BE2C (cell line): Measurements from ENCODE around the gene KCNT2.

Source experiments
- DNase-seq: peaks from one replicate; pipeline ENCODE4 v3.0.0-alpha.2; 2020
- H3K27me3 ChIP-seq: fragments of 250-450 bp; sonication (Bioruptor Pico); 2 replicates; pipeline ENCODE4 v1.5.1; 2020; ENCODE audit warnings: mild to moderate bottlenecking
- H3K36me3 ChIP-seq: fragments of 250-450 bp; sonication (Bioruptor Pico); 2 replicates; pipeline ENCODE4 v1.5.1; 2020; ENCODE audit warnings: mild to moderate bottlenecking
- H3K4me1 ChIP-seq: fragments of 250-450 bp; sonication (Bioruptor Pico); 2 replicates; pipeline ENCODE4 v1.5.1; 2020
- H3K4me3 ChIP-seq: 2 replicates; pipeline ENCODE4 v1.5.1; 2011; ENCODE audit warnings: low read depth, low read length
- H3K9me3 ChIP-seq: fragments of 250-450 bp; sonication (Bioruptor Pico); 2 replicates; pipeline ENCODE4 v1.5.1; 2020
- TF ChIP-seq, protein P1 (sequence below): IDR thresholded peaks from 2 replicates; pipeline ENCODE4 v1.5.1; 2012; ENCODE audit warnings: mild to moderate bottlenecking, low read depth, low read length

The KCNT2 gene

DNA sequence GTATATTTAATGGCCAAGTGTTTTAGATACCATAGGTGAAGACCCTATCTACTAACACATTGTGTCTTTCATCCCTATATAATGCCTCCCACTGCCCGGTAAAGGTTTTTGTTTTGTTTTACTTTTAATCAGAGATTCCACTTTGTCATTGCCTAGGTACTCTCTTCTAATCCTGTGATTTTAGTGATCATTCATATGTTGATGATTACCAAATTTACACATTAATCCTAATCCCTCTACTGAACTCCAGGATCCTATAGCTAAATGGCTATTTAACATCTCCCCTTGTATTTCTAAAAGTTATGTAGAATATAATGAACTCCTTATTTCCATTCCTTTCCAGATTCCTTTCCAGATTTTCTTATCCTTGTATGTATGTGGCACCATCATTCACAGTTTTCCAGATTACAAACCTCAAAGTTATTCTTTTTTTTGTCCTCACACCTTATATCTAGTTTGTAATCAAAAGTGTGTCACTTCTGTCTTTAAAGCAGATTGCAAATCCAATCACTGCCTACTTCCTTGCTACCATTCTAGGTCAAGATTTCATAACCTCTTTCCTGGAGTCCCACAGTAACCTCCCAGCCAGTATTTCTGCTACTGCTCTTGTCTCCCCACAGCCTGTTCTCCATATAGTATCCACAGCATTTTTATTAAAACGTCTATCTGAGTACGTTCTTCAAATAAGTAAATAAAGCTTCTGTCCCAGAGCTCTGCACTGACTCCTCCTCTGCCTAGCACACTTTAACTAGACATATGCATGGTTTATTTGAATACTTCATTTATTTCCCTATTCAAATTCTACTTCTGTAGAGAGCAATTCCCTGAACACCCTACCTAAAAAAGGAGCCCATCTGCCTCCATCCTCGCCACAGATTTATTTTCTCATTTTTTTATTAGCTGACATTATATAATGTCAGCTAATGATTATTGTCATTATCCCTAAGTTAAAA, 157.8 kb downstream of the KCNT2 start:
- DNase-seq, result no peak
- peaks cover 8% of the 10 kb centered on the region for H3K4me1 ChIP-seq

DNA sequence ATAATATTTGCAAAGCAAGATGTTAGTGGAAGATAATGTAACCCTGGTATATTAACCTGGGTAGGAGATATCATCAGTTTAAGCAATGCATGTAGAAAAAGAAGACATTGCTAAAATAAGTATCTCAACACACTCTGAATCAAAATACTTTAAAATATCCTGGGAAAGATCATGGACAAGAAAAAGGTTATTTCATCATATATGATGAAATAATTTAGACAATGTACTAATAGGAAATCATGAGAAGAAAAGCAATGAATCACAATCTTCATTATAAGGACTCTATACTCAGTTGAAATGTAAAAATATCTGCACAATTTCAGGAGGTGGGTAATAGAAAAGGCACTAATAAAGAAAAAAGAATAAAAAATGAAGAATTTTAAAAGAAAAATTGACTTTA, 158.8 kb downstream of the KCNT2 start:
- H3K9me3 ChIP-seq, result no peaks in the 10 kb centered on the region
- no peak for DNase-seq
- TF ChIP-seq, protein P1, sequence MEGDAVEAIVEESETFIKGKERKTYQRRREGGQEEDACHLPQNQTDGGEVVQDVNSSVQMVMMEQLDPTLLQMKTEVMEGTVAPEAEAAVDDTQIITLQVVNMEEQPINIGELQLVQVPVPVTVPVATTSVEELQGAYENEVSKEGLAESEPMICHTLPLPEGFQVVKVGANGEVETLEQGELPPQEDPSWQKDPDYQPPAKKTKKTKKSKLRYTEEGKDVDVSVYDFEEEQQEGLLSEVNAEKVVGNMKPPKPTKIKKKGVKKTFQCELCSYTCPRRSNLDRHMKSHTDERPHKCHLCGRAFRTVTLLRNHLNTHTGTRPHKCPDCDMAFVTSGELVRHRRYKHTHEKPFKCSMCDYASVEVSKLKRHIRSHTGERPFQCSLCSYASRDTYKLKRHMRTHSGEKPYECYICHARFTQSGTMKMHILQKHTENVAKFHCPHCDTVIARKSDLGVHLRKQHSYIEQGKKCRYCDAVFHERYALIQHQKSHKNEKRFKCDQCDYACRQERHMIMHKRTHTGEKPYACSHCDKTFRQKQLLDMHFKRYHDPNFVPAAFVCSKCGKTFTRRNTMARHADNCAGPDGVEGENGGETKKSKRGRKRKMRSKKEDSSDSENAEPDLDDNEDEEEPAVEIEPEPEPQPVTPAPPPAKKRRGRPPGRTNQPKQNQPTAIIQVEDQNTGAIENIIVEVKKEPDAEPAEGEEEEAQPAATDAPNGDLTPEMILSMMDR, result no peak
- H3K36me3 ChIP-seq, result no peaks in the 10 kb centered on the region; the same call in 1 of the 2 replicates
- no peak overlapping the region for H3K4me3 ChIP-seq
- H3K27me3 ChIP-seq, result no peaks in the 10 kb centered on the region
- H3K4me1 ChIP-seq, result peaks cover 8% of the 10 kb centered on the region

More for the DNA sequence above, 157.8 kb downstream of the KCNT2 start:
- Histone ChIP-seq H3K9me3 (no peaks in the 10 kb centered on the region), H3K4me3 (no peak overlapping the region), H3K36me3 (no peaks in the 10 kb centered on the region; the same call in 1 of the 2 replicates), H3K27me3 (no peaks in the 10 kb centered on the region)
- TF ChIP-seq, protein P1, result no peak

DNA sequence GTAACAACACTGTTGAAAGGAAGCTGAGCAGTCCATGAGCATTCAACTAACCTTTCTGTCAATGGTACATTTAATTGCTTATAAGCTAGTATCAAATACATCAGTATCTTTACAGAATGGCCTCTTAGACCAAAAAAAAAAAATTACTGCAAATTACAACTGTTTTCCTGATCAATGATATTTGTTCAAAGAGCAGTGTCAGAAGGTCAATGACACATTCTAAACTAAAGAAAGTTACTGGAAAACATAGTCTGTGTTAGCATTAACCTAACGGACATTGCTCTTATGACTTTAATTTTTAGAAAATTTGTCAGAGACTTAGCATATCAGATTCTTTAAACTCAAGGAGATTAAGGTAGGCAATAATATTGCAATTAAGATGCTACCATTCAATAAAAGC, 162.5 kb downstream of the KCNT2 start:
- TF ChIP-seq, protein P1, result no peak
- DNase-seq, result no peak
- Histone ChIP-seq H3K27me3 (no peaks in the 10 kb centered on the region), H3K4me3 (no peak overlapping the region), H3K4me1 (peaks cover 8% of the 10 kb centered on the region), H3K9me3 (no peaks in the 10 kb centered on the region), H3K36me3 (no peaks in the 10 kb centered on the region; the same call in 1 of the 2 replicates)

DNA sequence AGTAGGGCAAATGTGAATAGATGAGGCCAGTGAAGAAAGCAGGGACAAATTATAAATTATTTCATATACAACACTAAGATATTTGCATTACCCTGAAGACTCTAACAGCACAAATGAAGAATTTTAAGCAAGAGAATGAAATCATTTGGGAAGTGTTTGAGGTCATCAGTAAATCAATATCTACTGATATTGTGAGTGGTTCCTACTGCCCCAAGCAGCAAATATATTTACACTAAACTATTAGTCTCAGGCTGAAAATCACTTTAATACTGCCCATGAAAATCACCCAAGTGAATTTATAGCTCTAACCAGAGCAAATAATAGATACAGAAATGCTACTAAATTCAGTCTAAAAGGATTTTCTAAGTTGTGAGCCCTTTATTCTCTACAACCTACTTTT, 163.6 kb downstream of the KCNT2 start:
- H3K36me3 ChIP-seq, result no peaks in the 10 kb centered on the region; the same call in 1 of the 2 replicates
- DNase-seq, result no peak
- H3K4me1 ChIP-seq, result peaks cover 8% of the 10 kb centered on the region
- H3K4me3 ChIP-seq, result no peak overlapping the region
- no peaks in the 10 kb centered on the region for H3K9me3 ChIP-seq
- H3K27me3 ChIP-seq, result no peaks in the 10 kb centered on the region
- TF ChIP-seq, protein P1, result no peak

GRCh38 chr1:196442366-196442765, 165.9 kb downstream of the KCNT2 start:
- Histone ChIP-seq H3K9me3 (no peaks in the 10 kb centered on the region), H3K27me3 (no peaks in the 10 kb centered on the region), H3K36me3 (no peaks in the 10 kb centered on the region; the same call in 1 of the 2 replicates), H3K4me3 (no peak overlapping the region), H3K4me1 (peaks cover 2% of the 10 kb centered on the region)
- TF ChIP-seq, protein P1, result no peak
- no peak for DNase-seq

- Histone ChIP-seq H3K9me3 (no peaks in the 10 kb centered on the region), H3K36me3 (no peaks in the 10 kb centered on the region), H3K27me3 (no peaks in the 10 kb centered on the region), H3K4me1 (no peaks in the 10 kb centered on the region), H3K4me3 (no peak overlapping the region)
- TF ChIP-seq, protein P1, result no peak
- DNase-seq, result no peak
Observed at GRCh38 chr1:196440711-196441110, 167.5 kb downstream of the KCNT2 start.
